GM12878 (cell line): ENCODE results near the gene PRMT7. TPM values are rescaled to one million over a fixed set of nuclear protein-coding genes. Genes with fewer than 3 reads are reported as not detected.

ENCODE experiments used
- ATAC-seq: fragments of 200-7000 bp; cut with Tn5 transposase; 3 replicates; pipeline ENCODE4 v1.9.1; 2020; ENCODE audit warnings: mild to moderate bottlenecking, moderate library complexity
- BruUV-seq: library from RNA; stranded (reverse); fragments of 400-500 nt; replicated peaks from 2 replicates; lab custom pipeline; 2021; lab: Mats Ljungman, UMichigan
- CTCF ChIA-PET: fragments of 300-600 bp; sonication (Branson Sonifier 250); formaldehyde crosslinking; extraction: SDS; loops from one replicate; lab custom pipeline; 2021; ENCODE audit warnings: inconsistent platforms; lab: Yijun Ruan, JAX
- POLR2A ChIA-PET: fragments of 350-600 bp; formaldehyde crosslinking; extraction: SDS; loops from one replicate; lab custom pipeline; 2021; ENCODE audit warnings: inconsistent platforms; lab: Charles Lee
- RAD21 ChIA-PET: fragments of 300-600 bp; sonication (Branson Sonifier 250); formaldehyde crosslinking; loops from one replicate; lab custom pipeline; 2023; ENCODE audit warnings: antibody characterized with exemption; ENCODE audit not compliant: unreplicated experiment; lab: Charles Lee
- SMC1A ChIA-PET: fragments of 300-600 bp; sonication (Branson Sonifier 250); formaldehyde crosslinking; loops from one replicate; lab custom pipeline; 2023; ENCODE audit not compliant: unreplicated experiment, uncharacterized antibody; lab: Charles Lee
- DNase-seq: peaks from one replicate; pipeline ENCODE4 v3.0.0-alpha.2; 2011; ENCODE audit warnings: low read depth, low spot score
- FAIRE-seq: peaks from 3 replicates; lab custom pipeline; 2011; peaks lifted over from hg19 to GRCh38; lab: Jason Lieb, UNC
- H2AFZ ChIP-seq: 2 replicates; pipeline ENCODE4 v1.6.0; 2011; ENCODE audit warnings: low read depth, low read length, control low read depth; ENCODE audit not compliant: control insufficient read depth
- H3K27ac ChIP-seq: 2 replicates; pipeline ENCODE4 v1.5.1; 2011; ENCODE audit warnings: control low read depth; ENCODE audit not compliant: control insufficient read depth, insufficient read depth
- H3K27me3 ChIP-seq, 2 experiments: replicated peaks in 1 of 2; 2 replicates each; pipeline versions ENCODE4 v1.6.0 to v1.6.1; 2011; ENCODE audit warnings: low read length in 1 of 2; ENCODE audit not compliant: control insufficient read depth in 2 of 2, insufficient read depth in 2 of 2
- H3K36me3 ChIP-seq, 2 experiments: 2 replicates each; pipeline ENCODE4 v1.5.1; 2011; ENCODE audit warnings: low read length in 1 of 2; ENCODE audit not compliant: control insufficient read depth in 2 of 2, insufficient read depth in 2 of 2
- H3K4me1 ChIP-seq: 2 replicates; pipeline ENCODE4 v1.6.1; 2011; ENCODE audit warnings: mild to moderate bottlenecking, low read length, moderate library complexity, mixed read lengths; ENCODE audit not compliant: control insufficient read depth, insufficient read depth
- H3K4me2 ChIP-seq: 2 replicates; pipeline ENCODE4 v1.6.0; 2011; ENCODE audit warnings: control low read depth; ENCODE audit not compliant: control insufficient read depth, insufficient read depth
- H3K4me3 ChIP-seq: fragments of 200-600 bp; sonication (generic); 2 replicates; pipeline ENCODE4 v1.5.1; 2016
- H3K79me2 ChIP-seq: 2 replicates; pipeline ENCODE4 v1.6.0; 2011; ENCODE audit warnings: low read length; ENCODE audit not compliant: control insufficient read depth, insufficient read depth
- H3K9ac ChIP-seq: 2 replicates; pipeline ENCODE4 v1.8.0; 2011; ENCODE audit warnings: low read length, control low read depth, mixed read lengths; ENCODE audit not compliant: control insufficient read depth, insufficient read depth
- H3K9me3 ChIP-seq: replicated peaks from 3 replicates; pipeline ENCODE4 v1.5.1; 2011; ENCODE audit warnings: mild to moderate bottlenecking, low read length; ENCODE audit not compliant: control insufficient read depth, insufficient read depth
- H4K20me1 ChIP-seq: 2 replicates; pipeline ENCODE4 v1.6.0; 2011; ENCODE audit not compliant: control insufficient read depth, insufficient read depth
- IRF3 ChIP-seq: fragments of 450-650 bp; IDR thresholded peaks from 2 replicates; pipeline ENCODE4 v1.6.1; 2014; ENCODE audit warnings: mild to moderate bottlenecking
- RUNX3 ChIP-seq: IDR thresholded peaks from 2 replicates; pipeline ENCODE4 v1.6.1; 2012; ENCODE audit warnings: low read length, inconsistent platforms
- whole genome bisulfite sequencing: methylation state at CpG from one replicate; pipeline ENCODE4 v1.1.6; 2016; ENCODE audit warnings: low lambda C conversion rate; ENCODE audit not compliant: insufficient replicate concordance, insufficient coverage; ENCODE audit errors: missing lambda C conversion rate; 5-methylcytosine and 5-hydroxymethylcytosine counted together
- in situ Hi-C: fragments of 300-500 bp; cut with MboI; formaldehyde crosslinking; loops from 9 replicates; pipeline ENCODE4 v1.14.3; 2018; ENCODE audit warnings: mixed read lengths
- intact Hi-C: fragments of 100-400 bp; cut with micrococcal nuclease; formaldehyde crosslinking; loops from one replicate; pipeline ENCODE4 v1.14.2; 2022; ENCODE audit not compliant: unreplicated experiment
- polyA plus RNA-seq, 11 experiments: library from polyadenylated mRNA; depleted of rRNA in 4 of 11; unstranded in 6 of 11; stranded (reverse) in 5 of 11; fragments of >200 nt; fragmentation: Nextera tagmentation in 4 of 11; fragmentation: Illumina TruSeq in 1 of 11; extraction: Ambion mirVana in 4 of 11; extraction: Trizol in 1 of 11; gene quantifications; 1 replicate in 1 of 11; 2 replicates in 10 of 11; pipeline versions ENCODE4 v1.2.1 to v1.2.3, GENCODE V29; 2011 to 2016; ENCODE audit warnings: inconsistent platforms in 2 of 11, missing spikeins in 2 of 11, low read depth in 1 of 11
- total RNA-seq, 4 experiments: library from RNA; depleted of rRNA in 3 of 4; stranded (reverse); fragments of >200 nt in 3 of 4; fragmentation: Illumina TruSeq in 1 of 4; extraction: Trizol in 1 of 4; gene quantifications; 2 replicates each; pipeline versions ENCODE4 v1.2.1 to v1.2.3, GENCODE V29; 2013 to 2021

The PRMT7 gene
- total and polyA plus RNA-seq, 10 of the 15 experiments (the other 5 are each of a cell fraction or from before 2014, with no cell fraction given): 5.1 to 56.1 (median 42.0) TPM

- intact Hi-C loops (no loop called here), in situ Hi-C loops (no loop called here)
- Histone ChIP-seq H3K36me3 (peaks cover 20 to 27% of the 10 kb centered on the region in 2 experiments; a peak in 3 of 4 replicates), H3K9me3 (no peaks in the 10 kb centered on the region), H2AFZ (no peak overlapping the region), H3K27me3 (no peaks in the 10 kb centered on the region), H4K20me1 (no peaks in the 10 kb centered on the region), H3K27ac (peak overlapping the region; percentile 20; the same call in 1 of the 2 replicates), H3K4me2 (0 out of 2 replicates have a peak overlapping the region, but pooled peaks have one; percentile 9), H3K4me3 (no peak overlapping the region), H3K79me2 (peaks cover 46% of the 10 kb centered on the region), H3K4me1 (peaks cover 73% of the 10 kb centered on the region), H3K9ac (no peak overlapping the region)
- ChIA-PET CTCF (interaction anchor here (0.9 to 5.2 kb wide), 6 partner anchors 21 to 47 kb away, joined by 3 to 126 read pairs (median 16); partner anchors contain the start of gene SLC7A6), RAD21 (interaction anchor here (1.2 to 4.9 kb wide), 5 partner anchors 12 to 41 kb away, joined by 7 to 97 read pairs (median 14); partner anchors contain the start of gene SLC7A6), POLR2A (interaction anchor here (0.6 to 11.1 kb wide), 3 partner anchors 16 to 150 kb away, joined by 3 to 177 read pairs (median 15); partner anchors contain the start of genes PRMT7 and SLC7A6OS), SMC1A (interaction anchor here (0.9 to 5.0 kb wide), 7 partner anchors 12 to 40 kb away, joined by 3 to 56 read pairs (median 19); partner anchors contain the start of genes PRMT7, SLC7A6 and SLC7A6OS)
- TF ChIP-seq RUNX3 (peak; percentile 41; the same call in 1 of the 2 replicates), IRF3 (no peak)
- DNase-seq (no peak), ATAC-seq (no peak), FAIRE-seq (no peak)
- WGBS: 90% methylated on average over 11 of the region's 11 CpGs
- BruUV-seq: no TSS peak
These were observed 23.3 kb upstream of the PRMT7 start for GRCh38 chr16:68287276-68288251.
